SU-DHL-6 (cell line): ENCODE results near the gene GRIK5.

Experiments used
- CTCF ChIP-seq: fragments of 200-600 bp; sonication (generic); IDR thresholded peaks from one replicate; pipeline ENCODE4 v1.5.1; 2017; ENCODE audit warnings: antibody characterized with exemption, mild to moderate bottlenecking, low read length, moderate library complexity; ENCODE audit not compliant: insufficient read depth, poor library complexity, severe bottlenecking
- EZH2phosphoT487 ChIP-seq: fragments of 200-600 bp; sonication (generic), shearing (Covaris generic); conservative IDR thresholded peaks from 2 replicates; pipeline ENCODE4 v1.6.1; 2018; ENCODE audit warnings: mild to moderate bottlenecking, antibody characterized with exemption, low read length, moderate library complexity, mixed read lengths

GRCh38 chr19:41987141-41987860, 82.7 kb downstream of the GRIK5 start:
- no peak for TF ChIP-seq CTCF
- TF ChIP-seq EZH2phosphoT487 = no peak
